Measurements from ENCODE around the gene PRR35. TPM values are rescaled to one million over a fixed set of nuclear protein-coding genes. Genes with fewer than 3 reads are reported as not detected.

Gene PRR35
- polyA plus RNA-seq, 1 experiment: not detected

DNA sequence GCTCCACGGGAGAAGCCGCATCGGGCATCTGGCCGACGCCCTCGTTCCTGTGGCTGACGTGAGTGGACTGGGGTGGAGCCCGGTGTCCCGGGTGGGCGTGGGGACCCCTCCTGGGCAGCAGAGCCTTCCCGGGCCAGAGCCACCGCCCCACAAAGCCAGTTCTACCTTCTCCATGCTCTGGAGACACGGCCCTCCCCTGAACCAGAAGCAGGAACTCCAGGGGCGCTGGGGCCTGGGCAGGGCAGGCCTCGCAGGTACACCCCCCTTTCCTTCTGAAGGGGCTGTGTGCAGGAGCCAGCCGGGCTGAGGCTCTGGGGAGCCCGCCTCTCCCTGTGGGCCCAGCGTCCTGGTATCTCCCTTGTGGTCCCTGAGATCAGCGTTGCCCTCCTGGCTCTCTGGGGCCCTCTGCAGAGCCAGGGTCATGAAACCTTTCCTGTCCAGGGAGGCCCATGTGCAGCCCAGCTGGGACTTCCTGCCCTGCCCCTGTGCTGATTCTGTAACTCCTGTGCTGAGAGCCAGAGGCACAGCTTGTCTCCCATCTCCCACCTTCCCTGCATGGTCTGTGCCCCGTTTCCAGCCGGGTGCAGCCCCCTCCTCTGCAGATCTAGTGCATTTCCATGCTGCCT lies 16.1 kb downstream of the PRR35 start:
- no peak for DNase-seq (ENCODE audit: low read depth, low spot score)
- H3K27ac ChIP-seq (ENCODE audit: low read depth, low read length): no peak overlapping the region
- no peak overlapping the region for H3K4me3 ChIP-seq (ENCODE audit: low read depth, low read length)
- CTCF ChIA-PET: no interaction called here
- TF ChIP-seq, protein P1, sequence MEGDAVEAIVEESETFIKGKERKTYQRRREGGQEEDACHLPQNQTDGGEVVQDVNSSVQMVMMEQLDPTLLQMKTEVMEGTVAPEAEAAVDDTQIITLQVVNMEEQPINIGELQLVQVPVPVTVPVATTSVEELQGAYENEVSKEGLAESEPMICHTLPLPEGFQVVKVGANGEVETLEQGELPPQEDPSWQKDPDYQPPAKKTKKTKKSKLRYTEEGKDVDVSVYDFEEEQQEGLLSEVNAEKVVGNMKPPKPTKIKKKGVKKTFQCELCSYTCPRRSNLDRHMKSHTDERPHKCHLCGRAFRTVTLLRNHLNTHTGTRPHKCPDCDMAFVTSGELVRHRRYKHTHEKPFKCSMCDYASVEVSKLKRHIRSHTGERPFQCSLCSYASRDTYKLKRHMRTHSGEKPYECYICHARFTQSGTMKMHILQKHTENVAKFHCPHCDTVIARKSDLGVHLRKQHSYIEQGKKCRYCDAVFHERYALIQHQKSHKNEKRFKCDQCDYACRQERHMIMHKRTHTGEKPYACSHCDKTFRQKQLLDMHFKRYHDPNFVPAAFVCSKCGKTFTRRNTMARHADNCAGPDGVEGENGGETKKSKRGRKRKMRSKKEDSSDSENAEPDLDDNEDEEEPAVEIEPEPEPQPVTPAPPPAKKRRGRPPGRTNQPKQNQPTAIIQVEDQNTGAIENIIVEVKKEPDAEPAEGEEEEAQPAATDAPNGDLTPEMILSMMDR (IDR thresholded peaks at IDR 0.05; ENCODE audit: low read depth, low read length): no peak
- no peaks in the 10 kb centered on the region; the same call in 1 of the 2 replicates for H3K9me3 ChIP-seq (ENCODE audit: control insufficient read depth, insufficient read depth, low read length)
- H3K27me3 ChIP-seq (ENCODE audit: control insufficient read depth, insufficient read depth, low read length): no peaks in the 10 kb centered on the region
- POLR2A ChIA-PET: no interaction called here

DNA sequence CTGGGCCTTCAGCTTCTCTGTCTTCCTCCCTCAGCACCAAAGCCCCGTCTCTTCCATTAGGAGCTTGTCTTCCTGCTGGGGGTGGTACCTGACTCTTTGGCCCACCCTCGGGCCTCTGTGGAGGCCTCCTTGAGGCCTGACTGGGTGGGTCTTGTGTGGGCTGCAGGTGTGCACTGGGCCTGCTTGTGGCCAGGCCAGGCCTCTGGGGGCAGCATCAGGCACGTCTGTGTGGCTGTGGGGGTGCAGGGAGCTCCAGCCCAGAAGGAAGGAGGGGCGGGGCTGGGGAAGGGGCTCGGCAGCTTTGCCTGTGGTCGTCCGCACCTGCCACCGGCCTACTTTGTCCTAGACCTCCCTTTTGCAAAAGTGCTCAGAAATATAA lies 16.6 kb downstream of the PRR35 start:
- H3K27me3 ChIP-seq (ENCODE audit: control insufficient read depth, insufficient read depth, low read length): no peaks in the 10 kb centered on the region
- H3K4me3 ChIP-seq (ENCODE audit: low read depth, low read length): no peak overlapping the region
- POLR2A ChIA-PET: no interaction called here
- no peaks in the 10 kb centered on the region; the same call in 1 of the 2 replicates for H3K9me3 ChIP-seq (ENCODE audit: control insufficient read depth, insufficient read depth, low read length)
- TF ChIP-seq, protein P1 (IDR thresholded peaks at IDR 0.05; ENCODE audit: low read depth, low read length): peak; percentile 23; the same call in 1 of the 2 replicates
- no peak for DNase-seq (ENCODE audit: low read depth, low spot score)
- no peak overlapping the region for H3K27ac ChIP-seq (ENCODE audit: low read depth, low read length)
- CTCF ChIA-PET: no interaction called here

DNA sequence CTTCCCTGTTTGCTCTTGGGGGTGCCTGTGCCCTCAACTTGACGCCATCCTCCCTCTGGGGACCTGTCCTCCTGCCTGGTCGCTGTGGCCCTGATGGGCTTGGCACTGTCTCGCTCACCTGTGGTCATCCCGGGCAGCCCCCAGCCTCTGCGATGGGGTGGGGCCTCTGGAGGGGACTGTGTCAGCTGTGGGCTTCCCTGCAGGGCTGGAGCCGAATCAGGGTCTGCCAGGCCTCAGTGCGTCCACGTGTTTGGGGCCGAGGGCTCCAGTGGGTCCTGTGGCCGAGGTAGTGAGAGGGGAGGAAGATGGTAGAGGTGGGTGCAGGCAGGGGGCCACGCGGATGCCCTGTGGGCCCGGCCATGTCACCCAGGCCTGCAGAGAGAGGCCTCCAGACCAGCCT lies 17.6 kb downstream of the PRR35 start:
- H3K27me3 ChIP-seq (ENCODE audit: control insufficient read depth, insufficient read depth, low read length): no peaks in the 10 kb centered on the region
- POLR2A ChIA-PET: no interaction called here
- no peak for DNase-seq (ENCODE audit: low read depth, low spot score)
- H3K4me3 ChIP-seq (ENCODE audit: low read depth, low read length): no peak overlapping the region
- TF ChIP-seq, protein P1 (IDR thresholded peaks at IDR 0.05; ENCODE audit: low read depth, low read length): no peak
- CTCF ChIA-PET: no interaction called here
- no peaks in the 10 kb centered on the region; the same call in 1 of the 2 replicates for H3K9me3 ChIP-seq (ENCODE audit: control insufficient read depth, insufficient read depth, low read length)
- no peak overlapping the region for H3K27ac ChIP-seq (ENCODE audit: low read depth, low read length)

DNA sequence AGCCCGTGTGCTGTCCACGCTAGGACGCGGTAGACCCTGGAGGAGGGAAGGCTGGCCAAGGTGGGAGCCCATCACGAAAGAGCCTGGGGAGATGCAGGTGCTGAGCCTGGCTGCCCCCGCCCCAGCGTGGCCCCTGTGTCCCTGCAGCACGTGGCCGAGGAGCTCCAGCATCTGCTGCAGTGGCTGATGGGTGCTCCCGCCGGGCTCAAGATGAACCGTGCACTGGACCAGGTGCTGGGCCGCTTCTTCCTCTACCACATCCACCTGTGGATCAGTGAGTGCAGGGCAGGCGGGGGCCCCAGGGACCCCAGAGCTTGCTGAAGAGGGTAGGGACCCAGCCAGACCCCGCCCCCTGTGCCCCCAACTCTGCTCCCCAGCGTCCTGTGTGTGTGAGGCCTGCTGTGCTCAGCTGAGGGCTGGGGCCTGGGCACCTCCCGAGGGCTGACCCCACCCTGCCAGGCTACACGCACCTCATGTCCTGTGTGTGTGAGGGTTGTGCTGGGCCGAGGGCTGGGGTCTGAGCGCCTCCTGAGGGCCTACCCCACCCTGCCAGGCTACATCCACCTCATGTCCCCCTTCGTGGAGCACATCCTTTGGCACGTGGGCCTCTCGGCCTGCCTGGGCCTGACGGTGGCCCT lies 18.2 kb downstream of the PRR35 start:
- Histone ChIP-seq H3K27me3 (ENCODE audit: control insufficient read depth, insufficient read depth, low read length) (no peaks in the 10 kb centered on the region), H3K9me3 (ENCODE audit: control insufficient read depth, insufficient read depth, low read length) (no peaks in the 10 kb centered on the region; the same call in 1 of the 2 replicates), H3K4me3 (ENCODE audit: low read depth, low read length) (no peak overlapping the region), H3K27ac (ENCODE audit: low read depth, low read length) (no peak overlapping the region)
- POLR2A ChIA-PET: interaction anchor here (1.2 kb wide), 1 partner anchor 89 kb away, joined by 4 read pairs; the partner anchor contains the start of gene RHOT2
- DNase-seq (ENCODE audit: low read depth, low spot score): no peak
- TF ChIP-seq, protein P1 (IDR thresholded peaks at IDR 0.05; ENCODE audit: low read depth, low read length): no peak
- CTCF ChIA-PET: no interaction called here

DNA sequence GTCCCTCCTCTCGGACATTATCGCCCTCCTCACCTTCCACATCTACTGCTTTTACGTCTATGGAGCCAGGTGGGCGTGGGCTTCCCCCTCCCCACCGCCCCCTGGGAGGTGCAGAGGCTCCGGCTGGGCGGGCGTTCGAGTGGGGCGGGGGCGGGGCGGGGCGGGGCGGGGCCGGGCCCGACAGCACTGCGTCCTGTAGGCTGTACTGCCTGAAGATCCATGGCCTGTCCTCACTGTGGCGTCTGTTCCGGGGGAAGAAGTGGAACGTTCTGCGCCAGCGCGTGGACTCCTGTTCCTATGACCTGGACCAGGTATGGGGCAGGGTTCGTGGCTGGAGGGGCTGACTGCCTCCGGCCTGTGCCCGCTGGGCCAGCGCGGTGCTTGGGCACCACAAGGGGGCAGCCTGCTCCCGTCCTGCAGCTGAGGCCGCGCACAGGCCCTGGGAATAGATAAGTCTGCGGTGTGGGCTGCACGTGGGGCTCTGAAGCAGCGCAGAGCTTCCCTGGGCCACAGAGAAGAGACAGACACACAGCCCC lies 18.7 kb downstream of the PRR35 start:
- POLR2A ChIA-PET: interaction anchor here (0.6 to 1.2 kb wide), 2 partner anchors 19 to 89 kb away, joined by 4 read pairs; partner anchors contain the start of gene RHOT2
- Histone ChIP-seq H3K4me3 (ENCODE audit: low read depth, low read length) (no peak overlapping the region), H3K9me3 (ENCODE audit: control insufficient read depth, insufficient read depth, low read length) (no peaks in the 10 kb centered on the region; the same call in 1 of the 2 replicates), H3K27ac (ENCODE audit: low read depth, low read length) (no peak overlapping the region), H3K27me3 (ENCODE audit: control insufficient read depth, insufficient read depth, low read length) (no peaks in the 10 kb centered on the region)
- no peak for DNase-seq (ENCODE audit: low read depth, low spot score)
- TF ChIP-seq, protein P1 (IDR thresholded peaks at IDR 0.05; ENCODE audit: low read depth, low read length): peak; percentile 74
- CTCF ChIA-PET: no interaction called here

All from AG04450 (cell line).